Ramos (cell line): Measurements from ENCODE around the gene PIK3R5.

Source experiments
- in situ Hi-C: fragments of 300-500 bp; cut with MboI; formaldehyde crosslinking; loops from one replicate; pipeline ENCODE4 v1.14.3; 2022; ENCODE audit warnings: low sequenced_read_pairs; ENCODE audit not compliant: unreplicated experiment

The PIK3R5 gene

GRCh38 chr17:8904201-8904600 is 61.3 kb downstream of the PIK3R5 start:
- in situ Hi-C loops = no loop called here

- in situ Hi-C loops = no loop called here
These were observed 64.6 kb downstream of the PIK3R5 start for GRCh38 chr17:8900626-8901585.

- in situ Hi-C loops = no loop called here
These were observed 65.3 kb downstream of the PIK3R5 start for GRCh38 chr17:8900207-8900606.

GRCh38 chr17:8898636-8899035 is 66.9 kb downstream of the PIK3R5 start:
- in situ Hi-C loops = no loop called here

GRCh38 chr17:8898126-8898525 is 67.4 kb downstream of the PIK3R5 start:
- in situ Hi-C loops = no loop called here

GRCh38 chr17:8896641-8897635 is 68.6 kb downstream of the PIK3R5 start:
- in situ Hi-C loops = no loop called here

GRCh38 chr17:8896087-8896486 is 69.4 kb downstream of the PIK3R5 start:
- in situ Hi-C loops = no loop called here

- in situ Hi-C loops = no loop called here
These were observed 70.6 kb downstream of the PIK3R5 start for GRCh38 chr17:8894673-8895578.

- in situ Hi-C loops = no loop called here
These were observed 71.3 kb downstream of the PIK3R5 start for GRCh38 chr17:8894202-8894671.

GRCh38 chr17:8893621-8894201 is 71.8 kb downstream of the PIK3R5 start:
- in situ Hi-C loops = no loop called here

- in situ Hi-C loops = no loop called here
These were observed 72.4 kb downstream of the PIK3R5 start for GRCh38 chr17:8893059-8893458.

- in situ Hi-C loops = no loop called here
These were observed 73.2 kb downstream of the PIK3R5 start for GRCh38 chr17:8892338-8892690.

GRCh38 chr17:8890671-8891070 is 74.8 kb downstream of the PIK3R5 start:
- in situ Hi-C loops = no loop called here

GRCh38 chr17:8889458-8890210 is 75.9 kb downstream of the PIK3R5 start:
- in situ Hi-C loops = no loop called here

GRCh38 chr17:8888704-8889302 is 76.7 kb downstream of the PIK3R5 start:
- in situ Hi-C loops = no loop called here

GRCh38 chr17:8887834-8888703 is 77.4 kb downstream of the PIK3R5 start:
- in situ Hi-C loops = no loop called here

- in situ Hi-C loops = no loop called here
These were observed 78.2 kb downstream of the PIK3R5 start for GRCh38 chr17:8887301-8887700.
